ENCODE measurements around the gene PIR. TPM values are rescaled to one million over a fixed set of nuclear protein-coding genes. Genes with fewer than 3 reads are reported as not detected.

PIR gene
- total RNA-seq, 1 experiment from 2014 or later = 29.7 TPM

DNA sequence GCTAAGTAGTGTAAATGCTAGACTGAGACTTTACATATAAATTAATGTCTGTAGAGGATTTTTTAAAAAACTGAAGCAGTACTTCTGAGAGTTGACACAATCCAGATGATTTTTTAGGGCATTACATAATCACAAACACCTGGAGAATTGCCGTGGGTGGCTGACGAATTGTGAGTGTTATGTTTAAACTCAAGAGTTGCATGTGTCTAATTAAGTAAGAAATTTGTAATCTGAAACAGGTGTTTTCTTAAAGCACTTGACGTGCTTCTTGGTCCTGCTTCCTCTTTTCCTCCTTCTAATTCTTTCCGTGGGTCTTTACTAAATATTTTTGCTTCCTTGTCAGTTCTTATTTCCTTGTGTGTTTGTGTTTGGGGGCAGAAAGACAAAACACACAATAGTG, 27.8 kb downstream of the PIR start:
- no peaks in the 10 kb centered on the region for H3K9me3 ChIP-seq (ENCODE audit: control insufficient read depth, low read depth, low read length)
- H3K23me2 ChIP-seq (ENCODE audit: insufficient read length, low read depth, low read length, poor library complexity, severe bottlenecking) = no peaks in the 10 kb centered on the region
- Mint-ChIP-seq H3K4me1 (peaks cover 15 to 37% of the 10 kb centered on the region in 2 experiments), H3K27ac (peak overlapping the region in 2 of 3 experiments; percentile 33 to 53; a peak in 2 of 7 replicates), H3K4me3 (no peak overlapping the region), H3K9me3 (no peaks in the 10 kb centered on the region), H3K36me3 (ENCODE audit: insufficient read depth in 1 of 3, low read depth in 3 of 3) (peaks cover 0 to 1% (median 0%) of the 10 kb centered on the region in 3 experiments; a peak in 2 of 7 replicates), H3K27me3 (ENCODE audit: low read depth) (no peaks in the 10 kb centered on the region)
- no peak overlapping the region for H2BK15ac ChIP-seq (ENCODE audit: low read depth, low read length)
- H2BK5ac ChIP-seq (ENCODE audit: insufficient read length, low read length) = no peak overlapping the region
- TF ChIP-seq, protein P1, sequence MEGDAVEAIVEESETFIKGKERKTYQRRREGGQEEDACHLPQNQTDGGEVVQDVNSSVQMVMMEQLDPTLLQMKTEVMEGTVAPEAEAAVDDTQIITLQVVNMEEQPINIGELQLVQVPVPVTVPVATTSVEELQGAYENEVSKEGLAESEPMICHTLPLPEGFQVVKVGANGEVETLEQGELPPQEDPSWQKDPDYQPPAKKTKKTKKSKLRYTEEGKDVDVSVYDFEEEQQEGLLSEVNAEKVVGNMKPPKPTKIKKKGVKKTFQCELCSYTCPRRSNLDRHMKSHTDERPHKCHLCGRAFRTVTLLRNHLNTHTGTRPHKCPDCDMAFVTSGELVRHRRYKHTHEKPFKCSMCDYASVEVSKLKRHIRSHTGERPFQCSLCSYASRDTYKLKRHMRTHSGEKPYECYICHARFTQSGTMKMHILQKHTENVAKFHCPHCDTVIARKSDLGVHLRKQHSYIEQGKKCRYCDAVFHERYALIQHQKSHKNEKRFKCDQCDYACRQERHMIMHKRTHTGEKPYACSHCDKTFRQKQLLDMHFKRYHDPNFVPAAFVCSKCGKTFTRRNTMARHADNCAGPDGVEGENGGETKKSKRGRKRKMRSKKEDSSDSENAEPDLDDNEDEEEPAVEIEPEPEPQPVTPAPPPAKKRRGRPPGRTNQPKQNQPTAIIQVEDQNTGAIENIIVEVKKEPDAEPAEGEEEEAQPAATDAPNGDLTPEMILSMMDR (conservative IDR thresholded peaks at IDR 0.05) = no peak
- H3K18ac ChIP-seq (ENCODE audit: insufficient read length, low read depth, low read length) = no peak overlapping the region
- no CpG with 5 or more reads among the region's 4 CpGs for WGBS (ENCODE audit: extremely low coverage, insufficient read length, low lambda C conversion rate)
- H3K79me2 ChIP-seq (ENCODE audit: insufficient read depth, low read length) = no peaks in the 10 kb centered on the region
- no peaks in the 10 kb centered on the region for H3K27me3 ChIP-seq (ENCODE audit: insufficient read depth, low read length)
- H3K4ac ChIP-seq (ENCODE audit: low read depth, low read length) = no peak overlapping the region
- no peak overlapping the region for H3K4me2 ChIP-seq (ENCODE audit: insufficient read depth, insufficient read length, low read length)
- no peak overlapping the region for H2AFZ ChIP-seq (ENCODE audit: low read length)
- no peak overlapping the region for H3K56ac ChIP-seq (ENCODE audit: insufficient read length, low read depth, low read length)
- no peak overlapping the region for H2BK20ac ChIP-seq (ENCODE audit: low read depth, low read length, poor library complexity, severe bottlenecking)
- H4K20me1 ChIP-seq (ENCODE audit: control insufficient read depth, insufficient read depth, insufficient read length) = no peaks in the 10 kb centered on the region
- no peak overlapping the region for H2BK120ac ChIP-seq (ENCODE audit: low read depth, low read length, poor library complexity, severe bottlenecking)
- H3T11ph ChIP-seq (ENCODE audit: low read length) = no peak overlapping the region
- H3K9ac ChIP-seq (ENCODE audit: extremely low read depth, insufficient read length, low read length) = no peak overlapping the region
- no peak overlapping the region for H3K14ac ChIP-seq (ENCODE audit: insufficient read depth, low read length)
- no peak overlapping the region for H4K91ac ChIP-seq (ENCODE audit: insufficient read length, low read depth, low read length)
- no peak overlapping the region for H4K5ac ChIP-seq (ENCODE audit: insufficient read length, low read depth, low read length)
- DNase-seq = no peak
- no peaks in the 10 kb centered on the region; the same call in 1 of the 2 replicates for H3K4me1 ChIP-seq (ENCODE audit: insufficient read depth, low read length)
- H2AK5ac ChIP-seq (ENCODE audit: insufficient read length, low read length) = no peak overlapping the region
- H4K8ac ChIP-seq (replicated peaks; ENCODE audit: insufficient read length, low read depth, low read length) = no peak overlapping the region
- H3K27ac ChIP-seq (ENCODE audit: insufficient read length, low read depth, low read length) = no peak overlapping the region
- no peak overlapping the region for H3K23ac ChIP-seq (ENCODE audit: insufficient read length, low read depth, low read length)
- H2BK12ac ChIP-seq (ENCODE audit: insufficient read length, low read depth, low read length) = no peak overlapping the region
- no peaks in the 10 kb centered on the region for H3K79me1 ChIP-seq (ENCODE audit: insufficient read depth, low read depth, low read length, poor library complexity, severe bottlenecking)

Measured in H9 (cell line).